Measurements from ENCODE around the gene TMEM235.

TMEM235 gene

DNA sequence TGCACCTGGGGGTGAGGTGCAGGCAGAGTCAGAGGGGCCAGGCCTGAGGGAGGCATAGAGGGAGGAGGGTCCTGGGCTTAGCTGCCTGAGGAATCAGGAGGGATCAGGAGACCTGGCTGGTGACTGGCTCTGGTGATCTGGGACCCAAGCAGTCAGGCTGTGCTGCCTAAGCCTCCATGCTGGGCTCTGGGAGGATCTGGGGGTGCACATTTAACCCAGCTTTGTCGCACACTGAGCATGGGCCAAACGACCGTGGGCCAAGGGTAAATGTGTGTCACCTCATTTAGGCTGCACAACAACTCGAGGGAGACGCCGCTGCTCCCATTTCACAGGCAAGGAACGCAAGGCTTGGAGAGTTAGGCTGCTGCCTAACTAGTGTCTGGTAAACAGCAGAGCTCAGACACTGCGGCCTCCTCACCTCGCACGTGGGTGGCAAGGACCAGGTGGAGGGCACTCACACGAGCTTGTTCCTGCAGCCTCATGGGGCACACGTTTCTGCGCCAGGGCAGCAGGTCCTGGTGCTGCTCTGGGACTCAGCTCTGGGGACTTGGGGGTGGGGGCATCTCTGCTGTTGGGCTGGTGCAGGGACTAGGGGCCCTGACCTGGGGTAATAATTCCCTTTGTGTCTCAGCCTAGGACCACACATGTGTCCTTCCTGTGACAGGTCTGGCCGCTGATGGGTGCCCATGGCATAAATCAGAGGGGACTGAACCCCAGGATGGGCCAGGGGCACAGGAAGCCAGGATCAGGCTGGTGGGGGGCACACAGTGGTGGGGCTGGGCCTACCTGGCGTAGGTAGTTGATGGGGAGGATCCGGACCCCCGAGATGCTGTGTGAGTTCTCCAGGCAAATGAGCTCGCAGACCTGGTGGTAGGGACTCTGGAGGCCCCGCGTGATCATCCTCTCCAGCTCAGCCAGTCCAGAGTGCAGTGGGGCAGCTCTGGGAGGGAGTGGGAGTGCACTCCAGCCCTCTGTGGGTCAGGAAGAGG, 18.7 kb downstream of the TMEM235 start:
- TF ChIP-seq, protein P1, sequence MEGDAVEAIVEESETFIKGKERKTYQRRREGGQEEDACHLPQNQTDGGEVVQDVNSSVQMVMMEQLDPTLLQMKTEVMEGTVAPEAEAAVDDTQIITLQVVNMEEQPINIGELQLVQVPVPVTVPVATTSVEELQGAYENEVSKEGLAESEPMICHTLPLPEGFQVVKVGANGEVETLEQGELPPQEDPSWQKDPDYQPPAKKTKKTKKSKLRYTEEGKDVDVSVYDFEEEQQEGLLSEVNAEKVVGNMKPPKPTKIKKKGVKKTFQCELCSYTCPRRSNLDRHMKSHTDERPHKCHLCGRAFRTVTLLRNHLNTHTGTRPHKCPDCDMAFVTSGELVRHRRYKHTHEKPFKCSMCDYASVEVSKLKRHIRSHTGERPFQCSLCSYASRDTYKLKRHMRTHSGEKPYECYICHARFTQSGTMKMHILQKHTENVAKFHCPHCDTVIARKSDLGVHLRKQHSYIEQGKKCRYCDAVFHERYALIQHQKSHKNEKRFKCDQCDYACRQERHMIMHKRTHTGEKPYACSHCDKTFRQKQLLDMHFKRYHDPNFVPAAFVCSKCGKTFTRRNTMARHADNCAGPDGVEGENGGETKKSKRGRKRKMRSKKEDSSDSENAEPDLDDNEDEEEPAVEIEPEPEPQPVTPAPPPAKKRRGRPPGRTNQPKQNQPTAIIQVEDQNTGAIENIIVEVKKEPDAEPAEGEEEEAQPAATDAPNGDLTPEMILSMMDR (IDR thresholded peaks at IDR 0.05; ENCODE audit: low read depth, low read length): no peak
- no peak for TF ChIP-seq EZH2phosphoT487 (IDR thresholded peaks at IDR 0.05; ENCODE audit: low read depth)
- Histone ChIP-seq H3K36me3 (replicated peaks; ENCODE audit: low read depth, low read length) (no peaks in the 10 kb centered on the region), H3K27ac (ENCODE audit: low read length) (no peak overlapping the region), H4K20me1 (ENCODE audit: insufficient read depth, low read length) (no peaks in the 10 kb centered on the region), H2AFZ (ENCODE audit: low read depth, low read length) (no peak overlapping the region), H3K4me1 (ENCODE audit: low read length) (peaks cover 24% of the 10 kb centered on the region), H3K4me3 (ENCODE audit: low read length) (no peak overlapping the region), H3K79me2 (ENCODE audit: low read length) (no peaks in the 10 kb centered on the region), H3K9me3 (ENCODE audit: insufficient read depth, low read length) (no peaks in the 10 kb centered on the region), H3K9ac (ENCODE audit: low read length) (no peak overlapping the region), H3K27me3 (ENCODE audit: low read depth, low read length) (peaks cover 17% of the 10 kb centered on the region), H3K4me2 (ENCODE audit: low read length) (no peak overlapping the region)

DNA sequence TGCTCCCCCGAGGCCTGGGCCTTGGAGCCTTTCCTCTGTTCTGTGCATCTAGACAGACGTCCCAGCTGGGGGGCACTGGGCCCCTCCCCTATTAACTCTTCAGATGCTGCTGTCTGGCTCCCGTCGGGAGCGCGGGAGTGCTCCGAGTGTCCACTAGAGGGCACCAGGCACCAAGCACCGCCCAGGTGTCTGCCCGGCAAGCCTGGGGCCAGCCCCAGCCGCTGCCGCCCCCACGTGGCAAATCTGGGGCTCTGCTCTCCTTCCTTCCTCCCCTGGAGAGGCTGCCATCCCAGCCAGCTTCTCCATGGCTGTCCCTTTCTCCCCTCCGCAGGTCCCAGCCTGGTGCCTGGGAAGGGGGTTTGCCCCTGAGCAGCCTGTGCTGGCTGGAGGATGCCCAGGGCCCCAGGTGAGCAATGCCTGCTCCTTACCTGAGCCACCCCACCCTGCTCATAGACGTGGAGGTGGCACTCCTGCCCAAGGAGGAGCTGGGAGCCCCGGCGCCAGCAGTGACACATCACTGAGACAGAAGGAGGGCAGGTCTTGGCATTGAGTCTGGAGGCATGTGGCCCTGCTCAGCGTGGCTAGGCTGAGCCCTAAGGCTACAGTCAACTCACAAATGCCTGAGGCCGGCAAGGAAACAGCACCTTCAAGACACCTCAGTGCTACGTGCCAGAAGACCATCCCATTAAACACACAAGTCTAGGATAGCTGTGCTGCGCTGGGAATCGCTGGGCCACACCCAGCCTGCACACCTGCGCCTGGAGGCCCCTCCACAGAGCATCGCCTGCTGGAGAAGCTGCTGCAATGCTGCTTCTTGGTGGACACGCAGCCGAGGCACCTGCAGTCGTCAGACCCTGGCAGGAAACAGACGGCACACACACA, 19.7 kb downstream of the TMEM235 start:
- peaks cover 33% of the 10 kb centered on the region for H3K4me1 ChIP-seq (ENCODE audit: low read length)
- peaks cover 17% of the 10 kb centered on the region for H3K27me3 ChIP-seq (ENCODE audit: low read depth, low read length)
- no peak overlapping the region for H3K9ac ChIP-seq (ENCODE audit: low read length)
- peak overlapping the region; percentile 19; the same call in 1 of the 2 replicates for H3K4me3 ChIP-seq (ENCODE audit: low read length)
- no peaks in the 10 kb centered on the region for H4K20me1 ChIP-seq (ENCODE audit: insufficient read depth, low read length)
- no peaks in the 10 kb centered on the region for H3K36me3 ChIP-seq (replicated peaks; ENCODE audit: low read depth, low read length)
- H3K4me2 ChIP-seq (ENCODE audit: low read length): peak overlapping the region; percentile 49
- no peaks in the 10 kb centered on the region for H3K9me3 ChIP-seq (ENCODE audit: insufficient read depth, low read length)
- no peak overlapping the region for H3K27ac ChIP-seq (ENCODE audit: low read length)
- H3K79me2 ChIP-seq (ENCODE audit: low read length): no peaks in the 10 kb centered on the region
- TF ChIP-seq EZH2phosphoT487 (IDR thresholded peaks at IDR 0.05; ENCODE audit: low read depth): no peak
- TF ChIP-seq, protein P1 (IDR thresholded peaks at IDR 0.05; ENCODE audit: low read depth, low read length): peak; percentile 97
- H2AFZ ChIP-seq (ENCODE audit: low read depth, low read length): no peak overlapping the region

DNA sequence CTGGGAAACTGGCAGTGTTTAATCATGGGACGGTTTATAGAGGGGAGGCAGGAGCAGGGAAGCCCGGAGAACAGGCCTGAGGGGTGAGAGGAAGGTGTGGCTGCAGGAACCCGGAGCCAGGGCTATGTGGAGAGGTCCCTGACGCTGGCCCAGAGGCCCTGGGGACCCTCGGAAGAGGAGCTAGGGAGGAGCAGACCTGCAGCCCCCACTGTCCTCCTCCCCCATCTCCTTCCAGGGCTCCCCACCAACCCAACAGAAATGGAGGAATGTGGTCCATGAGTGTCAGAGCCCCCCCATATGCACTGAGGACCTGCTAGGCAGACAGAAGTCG, 20.3 kb downstream of the TMEM235 start:
- Histone ChIP-seq H3K4me3 (ENCODE audit: low read length) (peak overlapping the region; percentile 19; the same call in 1 of the 2 replicates), H3K27ac (ENCODE audit: low read length) (no peak overlapping the region), H2AFZ (ENCODE audit: low read depth, low read length) (no peak overlapping the region), H3K27me3 (ENCODE audit: low read depth, low read length) (peaks cover 17% of the 10 kb centered on the region), H4K20me1 (ENCODE audit: insufficient read depth, low read length) (no peaks in the 10 kb centered on the region), H3K4me2 (ENCODE audit: low read length) (peak overlapping the region; percentile 49), H3K36me3 (replicated peaks; ENCODE audit: low read depth, low read length) (no peaks in the 10 kb centered on the region), H3K79me2 (ENCODE audit: low read length) (no peaks in the 10 kb centered on the region), H3K9ac (ENCODE audit: low read length) (no peak overlapping the region), H3K4me1 (ENCODE audit: low read length) (peaks cover 39% of the 10 kb centered on the region), H3K9me3 (ENCODE audit: insufficient read depth, low read length) (no peaks in the 10 kb centered on the region)
- TF ChIP-seq, protein P1 (IDR thresholded peaks at IDR 0.05; ENCODE audit: low read depth, low read length): no peak
- TF ChIP-seq EZH2phosphoT487 (IDR thresholded peaks at IDR 0.05; ENCODE audit: low read depth): no peak
